ENCODE measurements around the gene TSPAN18. TPM values are rescaled to one million over a fixed set of nuclear protein-coding genes. Genes with fewer than 3 reads are reported as not detected.

Gene TSPAN18
- total RNA-seq (2021; fragmentation: NEBNext Ultra II Directional; extraction: Animal tissue kit (Norgen Biotek cat#: 25700)) (8.8 and 10.2 TPM in 2 replicates), polyA plus RNA-seq (2011; rRNA removed) (5.2 and 7.0 TPM in 2 replicates), polyA minus RNA-seq (2011; rRNA and poly(A)+ RNA removed) (4.0 and 5.8 TPM in 2 replicates)
- 2.8 TPM for polyA plus RNA-seq (2011; cell fraction: cytosol; rRNA removed)
- polyA plus RNA-seq (2011; cell fraction: nucleus; rRNA removed): 5.7 TPM
- 9.6 to 10.3 TPM (median 10.0 TPM) in 4 replicates for polyA plus RNA-seq (2012, experiment 1 of 2)
- polyA plus RNA-seq (2012, experiment 2 of 2): 8.6 TPM
- 14.5 TPM for polyA plus RNA-seq (2013, experiment 1 of 2)
- polyA plus RNA-seq (2013, experiment 2 of 2): 15.6 TPM
- polyA minus RNA-seq (2011; cell fraction: cytosol; rRNA and poly(A)+ RNA removed): 2.6 TPM
- polyA minus RNA-seq (2011; cell fraction: nucleus; rRNA and poly(A)+ RNA removed): 6.3 TPM
- long read RNA-seq, experiment 1, partial matches to known transcripts: 4 of 7 reads
- long read RNA-seq, experiment 1, other reads (novel, unspliced or antisense): 3 of 7 reads
- long read RNA-seq, experiment 2, partial matches to known transcripts: 0 of 2 reads
- long read RNA-seq, experiment 2, other reads (novel, unspliced or antisense): 2 of 2 reads

- Histone ChIP-seq H3K4ac (replicated peaks; ENCODE audit: insufficient read length, low read depth, low read length) (no peak within 1 kb of the TSS), H3K79me1 (ENCODE audit: low read depth, low read length) (no peaks in the 10 kb centered on the region; the same call in 1 of the 2 replicates), H3K27ac (ENCODE audit: low read depth, low read length) (no peak within 1 kb of the TSS), H3K36me3 (ENCODE audit: control insufficient read depth in 2 of 4, insufficient read depth in 4 of 4, low read length in 3 of 4) (no peaks in the 10 kb centered on the region), H2AFZ (ENCODE audit: low read length) (peak within 1 kb of the TSS; percentile 92; the same call in 1 of the 2 replicates), H3K14ac (ENCODE audit: insufficient read length) (no peak within 1 kb of the TSS), H3K18ac (ENCODE audit: extremely low read depth, low read length) (peak within 1 kb of the TSS; percentile 95), H3K4me1 (replicated peaks in 1 of 4; ENCODE audit: control insufficient read depth in 3 of 4, insufficient read depth in 4 of 4, low read length in 3 of 4) (peaks cover 22 to 36% (median 25%) of the 10 kb centered on the region in 4 experiments), H3K23me2 (ENCODE audit: low read depth, low read length) (peaks cover 8% of the 10 kb centered on the region), H3K27me3 (replicated peaks in 1 of 4; ENCODE audit: control insufficient read depth in 3 of 4, extremely low read depth in 1 of 4, insufficient read depth in 3 of 4, low read length in 3 of 4) (peaks cover 22 to 55% (median 50%) of the 10 kb centered on the region in 4 experiments), H4K91ac (replicated peaks; ENCODE audit: insufficient read length, low read length) (peak within 1 kb of the TSS; percentile 67), H2BK12ac (ENCODE audit: low read depth, low read length) (peak within 1 kb of the TSS; percentile 80; the same call in 1 of the 2 replicates), H2BK120ac (replicated peaks; ENCODE audit: low read depth, low read length) (no peak within 1 kb of the TSS), H3K4me2 (ENCODE audit: insufficient read depth in 1 of 2, low read depth in 2 of 2, low read length in 2 of 2) (peak within 1 kb of the TSS; percentile 32 to 95), H2AK5ac (ENCODE audit: low read depth, low read length) (no peak within 1 kb of the TSS), H4K20me1 (replicated peaks in 1 of 2; ENCODE audit: control insufficient read depth in 1 of 2, insufficient read depth in 2 of 2, low read length in 2 of 2) (peaks cover 3 to 6% of the 10 kb centered on the region in 2 experiments), H4K5ac (ENCODE audit: insufficient read length, low read depth, low read length) (peak within 1 kb of the TSS; percentile 28), H3K4me3 (ENCODE audit: extremely low read depth in 1 of 4, insufficient read depth in 2 of 4, low read depth in 3 of 4, low read length in 4 of 4) (peak within 1 kb of the TSS; percentile 36 to 84 (median 74)), H3K9ac (replicated peaks in 1 of 4; ENCODE audit: extremely low read depth in 1 of 4, low read depth in 3 of 4, low read length in 3 of 4) (peak within 1 kb of the TSS in 2 of 4 experiments; percentile 20 to 40; a peak in 2 of 7 replicates), H2BK20ac (ENCODE audit: low read length) (no peak within 1 kb of the TSS), H4K8ac (ENCODE audit: extremely low read depth, insufficient read depth, low read length) (peak within 1 kb of the TSS; percentile 79), H2BK15ac (ENCODE audit: low read length) (no peak within 1 kb of the TSS), H3K56ac (replicated peaks; ENCODE audit: insufficient read length, low read depth, low read length) (peak within 1 kb of the TSS; percentile 56), H2BK5ac (ENCODE audit: low read depth, low read length) (peak within 1 kb of the TSS; percentile 66; the same call in 1 of the 2 replicates), H3K23ac (ENCODE audit: insufficient read length) (no peak within 1 kb of the TSS), H3K79me2 (ENCODE audit: control insufficient read depth in 1 of 2, insufficient read depth in 2 of 2, low read length in 2 of 2) (no peaks in the 10 kb centered on the region), H3K9me3 (ENCODE audit: insufficient read depth in 2 of 2, low read depth in 1 of 2, low read length in 1 of 2) (no peaks in the 10 kb centered on the region)
- DNase-seq (ENCODE audit: low read depth in 1 of 2, low spot score in 2 of 2): peak; percentile 58 to 83
- WGBS, 2 experiments (ENCODE audit: extremely low coverage in 1 of 2, insufficient coverage in 1 of 2, insufficient read length in 1 of 2, insufficient replicate concordance in 2 of 2, low coverage in 1 of 2, low lambda C conversion rate in 2 of 2, missing lambda C conversion rate in 1 of 2): 1% methylated on average over 21 of the region's 67 CpGs; no CpG with 5 or more reads in 1 of the 2 experiments
- no peak for FAIRE-seq
- ChIA-PET CTCF (ENCODE audit: partially characterized antibody) (interaction anchor here (0.6 to 3.3 kb wide), 17 partner anchors 12 to 185 kb away, joined by 3 to 20 read pairs (median 4); no protein-coding TSS in a partner anchor), POLR2A (ENCODE audit: partially characterized antibody) (interaction anchor here (0.7 to 1.9 kb wide), 10 partner anchors 8 to 416 kb away, joined by 3 to 5 read pairs (median 3); no protein-coding TSS in a partner anchor)
- TF ChIP-seq NANOG (IDR thresholded peaks at IDR 0.05; ENCODE audit: insufficient read depth, low read depth, low read length, poor library complexity, severe bottlenecking): peak; percentile 19
- TF ChIP-seq CTBP2 (IDR thresholded peaks at IDR 0.05; ENCODE audit: borderline replicate concordance, insufficient read depth, insufficient read length, low read length): peak; percentile 46
- TF ChIP-seq RNF2 (IDR thresholded peaks at IDR 0.05; ENCODE audit: borderline replicate concordance, low read depth, low read length, missing control alignments, poor library complexity, severe bottlenecking): peak; percentile 23
- TF ChIP-seq ZNF274 (IDR thresholded peaks at IDR 0.05; ENCODE audit: borderline replicate concordance, extremely low read depth, low read length): no peak
- TF ChIP-seq TAF7 (optimal IDR thresholded peaks at IDR 0.05; ENCODE audit: borderline replicate concordance, low read depth, low read length): peak; percentile 26
- peak; percentile 78; the same call in 1 of the 2 replicates for TF ChIP-seq RBBP5 (IDR thresholded peaks at IDR 0.05; ENCODE audit: borderline replicate concordance, low read depth, low read length)
- peak; percentile 75 for TF ChIP-seq KDM1A (IDR thresholded peaks at IDR 0.05; ENCODE audit: borderline replicate concordance, low read length)
Observed at GRCh38 chr11:44726283-44727113, at the start of gene TSPAN18. Gene TSPAN18 (plus strand): TSS chr11:44726962. CDS start chr11:44906417, 179,455 bp downstream.
